ENCODE measurements around the gene ENAM. TPM values are rescaled to one million over a fixed set of nuclear protein-coding genes. Genes with fewer than 3 reads are reported as not detected.
A peak's percentile ranks its signal among the peaks of the same experiment; 100 is the strongest.

ENAM gene
- total RNA-seq (2014; rRNA removed; shearing (Covaris generic)), result not detected in 2 replicates
- 0.02 TPM in 1 of 2 replicates, not detected in the other for polyA plus RNA-seq (2014; cell fraction: nucleus; rRNA removed)

DNA sequence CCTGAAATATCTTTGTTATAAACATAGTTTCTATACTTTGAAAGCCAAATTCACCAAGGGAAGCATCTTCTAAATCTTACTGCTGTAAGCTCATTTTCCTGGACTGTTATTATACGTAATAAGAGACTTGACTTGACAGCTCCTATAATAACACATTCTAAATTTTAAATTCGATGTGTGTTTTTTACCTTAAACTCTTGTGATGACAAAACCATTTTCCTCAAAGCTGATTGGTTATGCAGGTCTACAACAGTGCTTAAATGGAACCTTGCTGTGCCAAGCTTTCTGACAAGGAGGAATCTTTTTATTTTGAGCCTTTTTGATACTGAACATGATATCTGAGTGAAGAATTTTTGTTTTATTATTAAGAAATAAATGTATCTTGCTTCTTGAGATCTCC is at the start of gene ENAM:
ENAM (plus strand) TSS at position 301 of the 400 bp plus-strand sequence. CDS start 757 bp downstream, outside the sequence.
- DNase-seq (ENCODE audit: extremely low read depth, low read depth), result no peak

DNA sequence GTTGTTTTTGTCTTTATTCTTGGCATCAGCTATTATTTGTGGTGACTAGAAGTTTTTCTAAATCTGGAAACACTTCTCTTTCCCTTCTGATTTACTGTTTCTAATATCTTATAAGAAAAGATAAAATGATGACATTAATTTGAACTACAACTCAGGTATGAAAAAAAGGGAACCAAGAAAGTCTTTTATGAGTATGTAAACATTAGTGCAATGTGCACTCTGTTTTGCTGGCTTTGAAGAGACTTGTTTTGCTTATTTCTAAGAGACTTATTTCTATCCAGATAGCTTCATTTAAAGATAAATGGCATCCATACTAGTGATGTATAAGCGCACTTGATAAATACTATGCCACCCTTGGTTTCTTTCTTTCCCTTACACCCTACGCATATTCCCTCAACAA is 46.6 kb upstream of the ENAM start:
- no peak for DNase-seq (ENCODE audit: extremely low read depth, low read depth)

DNA sequence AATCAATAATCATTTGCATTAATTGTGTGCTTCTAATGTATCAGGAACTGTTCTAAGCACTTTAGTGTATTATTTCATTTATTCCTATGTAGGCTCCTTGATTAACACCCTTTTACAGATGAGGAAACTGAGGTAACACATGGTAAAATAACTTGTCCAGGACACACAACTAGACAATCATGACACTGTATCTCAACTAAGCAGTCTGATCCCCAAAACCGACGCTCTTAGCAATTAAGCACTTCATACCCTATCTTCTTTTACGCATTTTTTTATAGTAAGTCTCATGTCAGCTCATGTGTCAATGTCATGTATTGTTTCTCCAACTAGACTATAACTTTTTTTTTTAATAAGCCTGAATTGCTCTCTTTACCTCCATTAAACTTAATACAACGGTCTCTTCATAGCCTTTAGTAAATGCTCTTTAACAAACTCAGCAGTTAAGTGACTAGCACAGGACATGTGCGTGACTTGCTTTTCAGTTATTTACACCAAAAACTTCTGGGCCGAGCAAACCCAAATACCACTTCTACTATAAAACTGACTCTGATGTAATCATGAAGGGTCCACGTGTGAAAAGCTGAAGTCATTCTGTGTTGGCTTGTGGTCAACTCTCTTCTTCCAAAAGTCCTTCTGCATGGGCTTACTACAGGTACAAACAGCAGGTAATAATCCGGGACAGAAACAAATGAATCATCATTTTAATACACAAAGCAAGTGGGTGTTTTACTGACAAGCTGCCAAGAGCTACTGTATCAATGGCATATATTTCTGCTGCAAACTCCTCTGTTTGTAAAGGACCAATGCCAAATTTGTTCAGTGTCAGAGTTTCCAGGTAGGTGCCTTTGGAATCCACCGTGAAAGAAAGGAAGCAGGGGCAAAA is 44.4 kb upstream of the ENAM start:
- no peak for DNase-seq (ENCODE audit: extremely low read depth, low read depth)

- DNase-seq (ENCODE audit: extremely low read depth, low read depth), result no peak
Measured at GRCh38 chr4:70586841-70587240, 41.7 kb upstream of the ENAM start.

GRCh38 chr4:70589785-70590184 is 38.8 kb upstream of the ENAM start:
- DNase-seq (ENCODE audit: extremely low read depth, low read depth), result no peak

DNA sequence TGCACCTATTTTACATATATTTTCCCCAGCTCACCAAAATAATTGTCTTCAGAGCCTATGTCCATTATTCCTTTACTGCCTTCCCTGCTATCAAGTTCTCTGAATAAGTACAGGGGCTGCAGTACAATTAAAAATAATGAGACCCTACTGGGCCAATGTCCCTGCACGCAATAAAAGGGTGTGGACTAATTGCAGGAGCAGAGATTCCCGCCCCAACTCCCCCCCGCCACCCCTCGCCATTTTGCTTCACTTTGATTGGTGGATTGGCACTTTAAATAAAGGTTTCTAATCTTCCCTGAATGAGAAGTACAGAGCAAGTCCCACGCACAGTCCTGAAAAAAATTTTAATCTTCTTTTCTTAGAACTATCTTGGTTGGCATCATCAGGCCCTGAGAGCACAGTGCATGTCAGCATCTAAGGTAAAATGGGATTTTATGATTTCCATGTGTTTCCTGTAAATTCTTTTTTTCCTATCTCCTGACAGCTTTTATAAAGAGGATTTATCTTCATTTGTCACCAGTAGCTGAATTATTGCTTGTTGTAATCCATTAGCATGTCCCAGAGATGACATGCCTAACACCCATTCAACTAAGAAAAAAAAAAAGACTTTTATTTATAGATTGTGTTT is 36.5 kb upstream of the ENAM start, which contains the start of gene AMBN:
AMBN (plus strand) TSS at position 302 of the 628 bp plus-strand sequence; CDS start at position 405, 103 bp downstream.
- DNase-seq (ENCODE audit: extremely low read depth, low read depth), result no peak

GRCh38 chr4:70594196-70594595 is 34.3 kb upstream of the ENAM start:
- no peak for DNase-seq (ENCODE audit: extremely low read depth, low read depth)

GRCh38 chr4:70600305-70600704 is 28.2 kb upstream of the ENAM start:
- DNase-seq (ENCODE audit: extremely low read depth, low read depth), result no peak

- no peak for DNase-seq (ENCODE audit: extremely low read depth, low read depth)
Measured at GRCh38 chr4:70600977-70601376, 27.6 kb upstream of the ENAM start.

- DNase-seq (ENCODE audit: extremely low read depth, low read depth), result peak; percentile 67
Measured at GRCh38 chr4:70601422-70602039, 27.0 kb upstream of the ENAM start.

- DNase-seq (ENCODE audit: extremely low read depth, low read depth), result no peak
Measured at GRCh38 chr4:70603856-70604255, 24.7 kb upstream of the ENAM start.

- no peak for DNase-seq (ENCODE audit: extremely low read depth, low read depth)
Measured at GRCh38 chr4:70606459-70606858, 22.1 kb upstream of the ENAM start.

DNA sequence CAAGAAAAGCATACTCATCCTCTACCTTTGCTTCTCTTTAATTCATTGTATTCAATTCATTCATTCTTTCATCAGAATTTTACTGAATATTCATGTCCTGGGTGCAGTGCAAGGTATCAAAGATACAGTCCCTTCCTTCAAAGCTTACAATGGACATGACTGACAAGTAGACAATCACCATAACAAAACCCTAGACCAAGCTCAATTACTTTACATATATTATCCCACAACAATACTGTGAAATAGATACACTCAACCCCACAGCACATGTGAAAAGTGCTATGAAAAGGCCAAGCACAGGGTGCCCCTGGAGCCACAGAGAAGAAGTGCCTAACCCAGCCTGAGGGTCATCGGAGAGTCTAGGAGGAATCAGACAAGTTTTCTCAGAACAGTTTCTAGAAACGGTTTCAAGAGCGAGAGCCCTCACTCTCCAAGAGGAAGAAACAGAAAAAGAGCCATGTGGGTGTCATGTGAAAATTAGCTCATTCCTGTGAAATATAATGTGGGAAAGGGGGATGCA is 21.1 kb upstream of the ENAM start:
- no peak for DNase-seq (ENCODE audit: extremely low read depth, low read depth)

DNA sequence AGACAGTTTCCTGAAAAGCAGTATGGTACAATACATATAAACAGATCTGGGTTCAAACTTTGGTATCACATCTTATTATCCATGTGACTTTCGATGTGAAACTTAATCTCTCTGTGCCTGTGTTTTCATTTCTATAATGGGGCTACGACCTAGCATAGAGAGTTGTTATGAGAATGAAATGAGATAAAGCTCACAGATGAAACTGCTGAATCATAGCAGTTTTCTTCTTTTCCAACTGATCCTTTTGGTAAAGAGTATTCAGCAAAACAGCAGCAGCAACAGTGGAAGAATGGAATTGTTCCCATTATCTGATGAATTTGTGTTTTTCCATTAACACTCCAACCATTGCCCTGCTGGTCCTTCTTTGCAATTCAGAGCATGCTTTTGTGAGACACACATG is 20.2 kb upstream of the ENAM start:
- DNase-seq (ENCODE audit: extremely low read depth, low read depth), result no peak

- no peak for DNase-seq (ENCODE audit: extremely low read depth, low read depth)
Measured at GRCh38 chr4:70613306-70614183, 15.0 kb upstream of the ENAM start.

DNA sequence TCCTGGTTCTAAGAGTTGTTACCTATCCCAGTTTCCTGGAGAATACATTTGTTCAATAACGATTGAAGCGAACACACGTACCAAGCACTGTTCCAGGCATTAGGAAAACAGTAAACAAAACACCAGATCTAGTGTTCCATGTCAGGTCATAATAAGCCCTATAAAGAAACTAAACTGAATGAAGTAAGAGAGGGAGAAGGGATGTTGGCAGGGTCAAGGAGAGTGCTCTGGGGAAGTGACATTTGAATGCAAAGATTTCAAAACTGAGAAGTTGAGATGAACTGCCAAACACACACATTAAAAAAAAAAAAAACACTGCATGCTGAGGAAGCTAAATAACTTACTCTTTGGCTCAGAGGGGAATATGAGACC is 14.4 kb upstream of the ENAM start:
- DNase-seq (ENCODE audit: extremely low read depth, low read depth), result no peak

- DNase-seq (ENCODE audit: extremely low read depth, low read depth), result no peak
Measured at GRCh38 chr4:70619288-70619687, 9.3 kb upstream of the ENAM start.

- DNase-seq (ENCODE audit: extremely low read depth, low read depth), result no peak
Measured at GRCh38 chr4:70619778-70620177, 8.8 kb upstream of the ENAM start.

GRCh38 chr4:70623323-70623722 is 5.2 kb upstream of the ENAM start:
- no peak for DNase-seq (ENCODE audit: extremely low read depth, low read depth)

- DNase-seq (ENCODE audit: extremely low read depth, low read depth), result no peak
Measured at GRCh38 chr4:70624226-70624793, 4.2 kb upstream of the ENAM start.

Data from NCI-H460 (cell line).